Stimulated activated memory B cell treated with anti-CD40 and anti-IgM and Interleukin-4, amounts not matched to agents 10 μg/mL and 1 μg/mL and 100 μg/mL, for 72 hours (primary cell): ENCODE measurements around the gene TDRD12.
"Not testable (repeated sequence)": the region's sequence is repeated elsewhere in the genome, so short reads cannot be mapped to it uniquely, and the experiment has no call there.

ENCODE experiments used
- ATAC-seq: fragments of 150-1000 bp; cut with Tn5 transposase; 2 replicates; pipeline ENCODE4 v1.10.0; 2021
- H3K27ac Mint-ChIP-seq: one replicate; pipeline ENCODE4 v1.8.0; 2022; ENCODE audit warnings: mild to moderate bottlenecking, mixed read lengths
- H3K27me3 Mint-ChIP-seq: one replicate; pipeline ENCODE4 v1.8.0; 2022; ENCODE audit warnings: mixed read lengths
- H3K36me3 Mint-ChIP-seq: one replicate; pipeline ENCODE4 v1.8.0; 2022; ENCODE audit warnings: mixed read lengths
- H3K4me1 Mint-ChIP-seq: one replicate; pipeline ENCODE4 v1.8.0; 2022; ENCODE audit warnings: mixed read lengths
- H3K4me3 Mint-ChIP-seq: one replicate; pipeline ENCODE4 v1.8.0; 2022; ENCODE audit warnings: mild to moderate bottlenecking, moderate library complexity, mixed read lengths
- H3K9me3 Mint-ChIP-seq: one replicate; pipeline ENCODE4 v1.8.0; 2022; ENCODE audit warnings: mixed read lengths

TDRD12 gene

DNA sequence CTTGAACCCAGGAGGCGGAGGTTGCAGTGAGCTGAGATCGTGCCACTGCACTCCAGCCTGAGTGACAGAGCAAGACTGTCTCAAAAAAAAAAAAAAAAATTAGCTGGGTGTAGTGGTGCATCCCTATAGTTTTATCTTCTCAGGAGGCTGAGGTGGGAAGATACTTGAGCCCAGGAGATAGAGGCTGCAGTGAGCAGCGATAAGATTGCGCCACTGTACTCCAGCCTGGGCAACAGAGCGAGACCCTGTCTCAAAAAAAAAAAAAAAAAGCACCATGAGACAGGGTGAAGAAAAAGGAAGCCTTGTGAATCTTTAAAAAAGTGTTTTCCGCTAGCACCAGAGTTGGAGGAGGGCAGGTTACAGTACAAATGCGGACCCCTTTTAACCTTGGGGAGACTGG is 3.4 kb upstream of the TDRD12 start:
- H3K4me3 Mint-ChIP-seq, H3K27ac Mint-ChIP-seq, ATAC-seq, H3K4me1 Mint-ChIP-seq, H3K27me3 Mint-ChIP-seq, H3K9me3 Mint-ChIP-seq: not testable (repeated sequence)
- peaks cover 18% of the 10 kb centered on the region for H3K36me3 Mint-ChIP-seq

DNA sequence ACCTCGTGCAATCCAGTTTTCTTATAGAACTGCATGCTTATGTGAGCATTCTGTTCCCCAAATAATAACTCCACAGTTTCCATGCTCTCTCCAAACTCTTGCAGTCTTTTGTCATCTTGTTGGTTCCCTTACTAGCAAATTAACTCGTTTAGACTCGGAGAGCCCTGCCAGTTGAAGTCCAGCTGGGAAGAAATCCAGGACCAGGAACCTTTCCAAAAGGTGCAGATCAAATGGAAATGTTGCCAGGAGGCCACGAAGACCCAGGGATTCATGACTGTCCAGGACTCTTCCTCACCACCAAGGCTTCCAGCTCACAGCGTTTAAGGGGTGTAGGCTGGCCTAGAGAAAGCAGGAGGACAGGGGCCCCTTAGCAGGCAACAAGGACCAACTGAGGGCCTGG is 2.1 kb upstream of the TDRD12 start:
- ATAC-seq: no peak
- Mint-ChIP-seq H3K9me3 (no peaks in the 10 kb centered on the region), H3K36me3 (peaks cover 15% of the 10 kb centered on the region), H3K4me1 (no peaks in the 10 kb centered on the region), H3K27ac (no peak overlapping the region), H3K4me3 (no peak overlapping the region), H3K27me3 (no peaks in the 10 kb centered on the region)

DNA sequence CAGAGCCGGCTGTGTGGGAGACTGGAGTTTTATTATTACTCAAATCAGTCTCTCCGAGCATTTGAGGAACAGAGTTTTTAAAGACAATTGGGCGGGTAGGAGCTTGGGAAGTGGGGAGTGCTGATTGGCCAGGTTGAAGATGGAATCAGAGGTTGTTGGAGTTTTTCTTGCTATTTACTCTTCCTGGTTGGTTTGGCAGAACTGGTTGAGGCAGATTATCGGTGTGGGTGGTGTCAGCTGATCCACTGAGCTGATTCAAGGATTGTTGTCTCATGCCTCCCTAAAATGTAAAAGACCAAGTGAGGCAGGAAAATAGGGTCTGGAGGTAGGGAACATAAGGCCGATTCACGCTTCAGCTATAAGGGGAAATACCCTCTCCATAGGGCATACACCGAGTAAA is 1.3 kb upstream of the TDRD12 start:
- peaks cover 12% of the 10 kb centered on the region for H3K36me3 Mint-ChIP-seq
- H3K27ac Mint-ChIP-seq: no peak overlapping the region

DNA sequence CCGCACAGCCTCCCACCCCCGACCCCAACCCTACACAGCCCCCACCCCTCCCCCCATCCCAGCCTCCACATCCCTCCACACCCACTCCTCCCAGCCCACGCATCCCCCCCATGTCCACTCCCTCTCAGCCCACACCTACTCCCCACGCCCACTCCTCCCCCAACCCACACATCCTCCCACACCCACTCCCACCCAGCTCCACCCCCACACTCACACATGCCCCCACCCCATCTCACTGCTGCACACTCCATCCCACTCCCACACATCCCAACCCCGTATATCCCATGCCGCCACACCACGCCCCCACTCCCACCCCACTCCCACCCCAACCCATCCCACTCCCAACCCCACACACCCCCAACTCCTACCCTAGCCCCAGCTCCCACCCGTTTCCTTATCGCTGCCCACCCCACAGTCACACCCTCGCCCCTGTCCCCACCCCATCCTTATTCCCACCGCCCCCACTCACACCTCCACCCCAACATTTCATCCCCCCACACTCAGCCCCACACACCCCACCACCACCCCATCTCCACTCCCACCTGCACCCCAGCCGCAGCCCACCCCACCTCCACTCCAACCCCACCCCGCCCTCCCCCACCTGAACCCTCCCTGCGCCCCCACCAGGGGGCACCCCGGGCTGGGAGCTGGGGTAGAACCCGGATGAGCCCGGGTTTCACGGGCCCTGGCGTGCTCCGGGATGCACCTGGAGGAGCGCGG is 809 bp downstream of the TDRD12 start:
- ATAC-seq: peak; percentile 61
- H3K9me3 Mint-ChIP-seq: peaks cover under 1% of the 10 kb centered on the region
- no peaks in the 10 kb centered on the region for H3K27me3 Mint-ChIP-seq
- H3K4me3 Mint-ChIP-seq: no peak overlapping the region
- no peaks in the 10 kb centered on the region for H3K4me1 Mint-ChIP-seq
- H3K36me3 Mint-ChIP-seq: peaks cover 2% of the 10 kb centered on the region
- H3K27ac Mint-ChIP-seq: no peak overlapping the region

More for the DNA sequence above, 1.3 kb upstream of the TDRD12 start:
- no peaks in the 10 kb centered on the region for H3K27me3 Mint-ChIP-seq
- ATAC-seq: no peak
- H3K9me3 Mint-ChIP-seq: no peaks in the 10 kb centered on the region
- H3K4me3 Mint-ChIP-seq: no peak overlapping the region
- H3K4me1 Mint-ChIP-seq: no peaks in the 10 kb centered on the region

DNA sequence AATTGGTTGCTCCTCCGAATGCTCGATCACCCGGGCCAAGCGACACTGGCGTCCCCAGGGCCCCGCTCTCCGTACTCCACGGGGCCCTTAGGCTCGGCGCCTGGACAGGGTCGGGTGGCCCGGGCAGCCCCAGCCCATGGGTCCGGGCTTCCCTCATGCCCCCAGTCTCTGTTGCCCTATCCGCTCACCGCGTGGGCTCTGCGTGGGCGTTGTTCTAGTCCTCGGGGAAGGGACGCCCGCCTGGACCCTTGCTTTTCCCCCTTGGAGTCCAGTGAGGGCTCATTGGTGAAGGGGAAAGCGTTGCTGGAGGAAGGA is 1.3 kb downstream of the TDRD12 start:
- Mint-ChIP-seq H3K4me1 (no peaks in the 10 kb centered on the region), H3K9me3 (peaks cover 5% of the 10 kb centered on the region)

DNA sequence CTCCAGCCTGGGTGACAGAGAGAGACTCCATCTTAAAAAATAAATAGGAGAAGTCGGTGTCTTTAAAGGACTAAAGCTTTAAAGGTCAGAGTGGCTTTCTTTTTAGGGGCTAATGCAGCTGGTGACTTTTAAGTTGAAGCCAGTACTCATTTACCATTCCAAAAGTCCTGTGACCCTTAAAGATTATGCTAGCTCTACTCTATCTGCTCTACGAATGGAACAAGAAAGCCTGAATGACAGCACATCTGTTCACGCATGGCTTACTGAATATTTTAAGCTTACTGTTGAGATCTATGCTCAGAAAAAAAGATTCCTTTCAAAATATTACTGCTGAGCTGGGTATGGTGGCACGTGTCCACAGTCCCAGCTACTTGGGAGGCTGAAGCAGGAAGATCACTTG is 16.4 kb downstream of the TDRD12 start:
- peaks cover 20% of the 10 kb centered on the region for H3K27me3 Mint-ChIP-seq

More for the DNA sequence above, 1.3 kb downstream of the TDRD12 start:
- Mint-ChIP-seq H3K4me3 (no peak overlapping the region), H3K27me3 (no peaks in the 10 kb centered on the region), H3K27ac (no peak overlapping the region), H3K36me3 (no peaks in the 10 kb centered on the region)
- peak; percentile 18 for ATAC-seq

DNA sequence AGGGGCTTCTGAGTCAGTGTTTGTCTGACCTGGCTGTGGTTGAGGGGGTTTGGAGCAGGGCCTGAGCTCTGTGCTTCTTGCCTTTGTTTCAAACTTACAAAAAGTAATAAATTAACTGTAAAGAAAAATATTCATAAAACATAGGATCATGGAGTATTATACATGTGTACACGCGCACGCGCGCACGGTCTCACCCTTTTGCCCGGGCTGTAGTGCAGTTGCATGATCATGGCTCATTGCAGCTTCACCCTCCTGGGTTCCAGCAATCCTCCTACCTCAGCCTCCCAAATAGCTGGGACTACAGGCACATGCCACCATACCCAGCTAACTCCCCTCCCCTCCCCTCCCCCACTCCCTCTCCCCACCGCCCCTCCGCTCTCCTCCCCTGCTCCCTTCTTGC is 23.5 kb downstream of the TDRD12 start:
- no peak overlapping the region for H3K4me3 Mint-ChIP-seq

More for the DNA sequence above, 16.4 kb downstream of the TDRD12 start:
- Mint-ChIP-seq H3K4me1 (no peaks in the 10 kb centered on the region), H3K9me3 (no peaks in the 10 kb centered on the region), H3K36me3 (no peaks in the 10 kb centered on the region), H3K4me3 (no peak overlapping the region), H3K27ac (no peak overlapping the region)
- no peak for ATAC-seq

DNA sequence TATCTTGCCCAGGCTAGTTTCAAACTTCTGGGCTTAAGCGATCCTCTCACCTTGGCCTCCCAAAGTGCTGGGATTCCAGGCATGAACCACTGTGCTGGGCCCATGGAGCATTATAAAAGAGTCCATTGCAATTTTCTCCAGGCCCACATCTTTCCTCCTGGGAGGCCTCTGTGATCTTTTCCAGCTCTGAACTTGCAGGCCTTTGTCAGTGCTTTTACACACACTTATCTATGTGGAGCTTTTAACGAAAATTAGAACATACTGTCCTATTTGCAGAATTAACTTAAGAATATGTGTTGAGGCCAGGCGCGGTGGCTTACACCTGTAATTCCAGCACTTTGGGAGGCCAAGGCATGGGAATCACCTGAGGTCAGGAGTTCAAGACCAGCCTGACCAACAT is 23.9 kb downstream of the TDRD12 start:
- H3K36me3 Mint-ChIP-seq: no peaks in the 10 kb centered on the region
- H3K4me1 Mint-ChIP-seq: no peaks in the 10 kb centered on the region
- no peaks in the 10 kb centered on the region for H3K27me3 Mint-ChIP-seq
- no peak for ATAC-seq
- no peak overlapping the region for H3K4me3 Mint-ChIP-seq
- no peaks in the 10 kb centered on the region for H3K9me3 Mint-ChIP-seq
- H3K27ac Mint-ChIP-seq: no peak overlapping the region

More for the DNA sequence above, 23.5 kb downstream of the TDRD12 start:
- Mint-ChIP-seq H3K9me3 (no peaks in the 10 kb centered on the region), H3K36me3 (no peaks in the 10 kb centered on the region), H3K27ac (no peak overlapping the region), H3K27me3 (no peaks in the 10 kb centered on the region), H3K4me1 (no peaks in the 10 kb centered on the region)
- ATAC-seq: no peak

DNA sequence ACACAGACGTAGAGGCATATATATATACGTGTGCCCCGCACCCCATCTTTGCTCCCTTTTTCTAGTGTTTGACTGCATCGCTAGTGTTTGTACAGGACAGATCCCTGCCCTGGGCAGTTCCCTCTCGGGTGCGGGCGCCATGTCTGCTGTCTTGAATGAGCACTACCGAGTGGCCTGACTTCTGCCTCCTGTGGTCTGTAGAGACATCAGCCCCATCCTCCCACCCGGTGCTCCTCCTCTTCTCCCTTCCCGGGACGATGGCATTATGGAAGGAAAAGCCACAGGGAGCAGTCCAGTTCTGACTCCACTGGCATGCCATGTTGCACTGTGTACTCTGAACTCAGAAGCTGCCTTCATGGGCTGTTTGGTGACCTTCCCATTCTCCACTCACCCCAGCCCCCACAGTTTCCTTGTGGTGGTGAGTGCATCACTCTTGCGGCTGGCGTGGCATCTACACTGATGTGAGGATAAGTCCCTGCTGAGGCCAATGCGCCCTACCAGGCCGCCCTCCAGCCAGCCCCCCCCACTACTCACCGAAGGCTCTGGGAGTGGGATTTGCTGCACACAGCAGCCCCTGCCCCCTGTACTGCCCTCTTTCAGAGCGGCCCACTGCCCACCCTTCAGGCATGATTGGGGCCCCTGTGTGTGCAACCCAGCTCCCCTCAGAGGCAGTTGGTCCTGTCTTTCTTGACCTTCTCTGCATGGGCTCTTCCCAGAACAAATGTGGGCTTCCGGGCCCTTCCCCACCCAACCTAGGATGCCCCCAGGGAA is 25.2 kb downstream of the TDRD12 start:
- Mint-ChIP-seq H3K9me3 (no peaks in the 10 kb centered on the region), H3K36me3 (no peaks in the 10 kb centered on the region), H3K4me1 (no peaks in the 10 kb centered on the region), H3K27ac (no peak overlapping the region), H3K4me3 (no peak overlapping the region), H3K27me3 (no peaks in the 10 kb centered on the region)
- no peak for ATAC-seq

DNA sequence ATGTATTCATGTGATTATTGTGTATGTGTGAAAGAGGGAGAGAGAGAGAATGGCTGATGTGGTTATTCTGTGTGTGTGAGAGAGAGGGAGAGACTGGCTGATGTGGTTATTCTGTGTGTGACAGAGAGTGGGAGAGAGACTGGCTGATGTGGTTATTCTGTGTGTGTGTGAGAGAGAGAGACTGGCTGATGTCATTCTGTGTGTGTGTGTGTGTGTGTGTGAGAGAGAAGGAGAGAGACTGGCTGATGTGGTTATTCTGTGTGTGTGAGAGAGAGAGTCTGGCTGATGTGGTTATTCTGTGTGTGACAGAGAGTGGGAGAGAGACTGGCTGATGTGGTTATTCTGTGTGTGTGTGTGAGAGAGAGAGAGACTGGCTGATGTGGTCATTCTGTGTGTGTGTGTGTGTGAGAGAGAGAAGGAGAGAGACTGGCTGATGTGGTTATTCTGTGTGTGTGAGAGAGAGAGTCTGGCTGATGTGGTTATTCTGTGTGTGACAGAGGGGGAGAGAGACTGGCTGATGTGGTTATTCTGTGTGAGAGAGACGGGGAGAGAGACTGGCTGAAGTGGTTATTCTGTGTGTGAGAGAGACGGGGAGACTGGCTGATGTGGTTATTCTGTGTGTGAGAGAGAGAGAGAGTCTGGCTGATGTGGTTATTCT is 26.2 kb downstream of the TDRD12 start:
- H3K27me3 Mint-ChIP-seq, H3K9me3 Mint-ChIP-seq, ATAC-seq, H3K4me3 Mint-ChIP-seq, H3K4me1 Mint-ChIP-seq, H3K36me3 Mint-ChIP-seq, H3K27ac Mint-ChIP-seq: not testable (repeated sequence)

DNA sequence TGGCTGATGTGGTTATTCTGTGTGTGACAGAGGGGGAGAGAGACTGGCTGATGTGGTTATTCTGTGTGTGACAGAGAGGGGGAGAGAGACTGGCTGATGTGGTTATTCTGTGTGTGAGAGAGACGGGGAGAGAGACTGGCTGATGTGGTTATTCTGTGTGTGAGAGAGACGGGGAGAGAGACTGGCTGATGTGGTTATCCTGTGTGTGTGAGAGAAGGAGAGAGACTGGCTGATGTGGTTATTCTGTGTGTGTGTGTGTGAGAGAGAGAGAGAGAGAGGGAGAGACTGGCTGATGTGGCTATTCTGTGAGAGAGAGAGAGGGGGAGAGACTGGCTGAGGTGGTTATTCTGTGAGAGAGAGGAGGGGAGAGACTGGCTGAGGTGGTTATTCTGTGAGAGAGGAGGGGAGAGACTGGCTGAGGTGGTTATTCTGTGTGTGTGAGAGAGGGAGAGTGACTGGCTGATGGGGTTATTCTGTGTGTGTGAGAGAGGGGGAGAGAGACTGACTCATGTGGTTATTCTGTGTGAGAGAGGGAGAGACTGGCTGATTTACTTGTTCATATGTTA is 27.1 kb downstream of the TDRD12 start:
- H3K27ac Mint-ChIP-seq, ATAC-seq: not testable (repeated sequence)

DNA sequence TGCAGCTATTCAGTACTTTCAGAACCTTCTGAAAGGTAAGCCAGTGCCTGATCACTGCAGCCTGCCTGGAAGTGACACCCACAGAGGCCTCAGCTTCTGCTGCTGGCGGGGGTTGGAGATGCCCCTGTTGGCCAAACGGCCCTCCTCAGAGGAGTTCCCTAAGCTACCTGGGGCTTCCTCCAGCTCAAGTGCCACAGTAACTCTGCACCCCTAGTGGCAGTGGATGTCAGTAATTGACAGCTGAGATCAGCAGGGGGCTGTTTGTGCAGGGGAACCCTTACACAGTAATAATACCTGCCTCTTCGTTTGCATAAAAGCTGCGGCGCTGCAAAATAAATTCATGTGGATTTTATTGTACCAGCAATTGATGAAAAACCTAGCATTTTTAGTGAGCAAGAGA is 28.9 kb downstream of the TDRD12 start:
- H3K36me3 Mint-ChIP-seq: no peaks in the 10 kb centered on the region
- no peaks in the 10 kb centered on the region for H3K4me1 Mint-ChIP-seq
- no peaks in the 10 kb centered on the region for H3K9me3 Mint-ChIP-seq
- ATAC-seq: peak; percentile 59
- H3K27me3 Mint-ChIP-seq: peaks cover 20% of the 10 kb centered on the region
- H3K27ac Mint-ChIP-seq: no peak overlapping the region
- H3K4me3 Mint-ChIP-seq: no peak overlapping the region

More for the DNA sequence above, 27.1 kb downstream of the TDRD12 start:
- not testable (repeated sequence) for H3K4me1 Mint-ChIP-seq, H3K36me3 Mint-ChIP-seq, H3K9me3 Mint-ChIP-seq, H3K4me3 Mint-ChIP-seq
- peaks cover 16% of the 10 kb centered on the region for H3K27me3 Mint-ChIP-seq

DNA sequence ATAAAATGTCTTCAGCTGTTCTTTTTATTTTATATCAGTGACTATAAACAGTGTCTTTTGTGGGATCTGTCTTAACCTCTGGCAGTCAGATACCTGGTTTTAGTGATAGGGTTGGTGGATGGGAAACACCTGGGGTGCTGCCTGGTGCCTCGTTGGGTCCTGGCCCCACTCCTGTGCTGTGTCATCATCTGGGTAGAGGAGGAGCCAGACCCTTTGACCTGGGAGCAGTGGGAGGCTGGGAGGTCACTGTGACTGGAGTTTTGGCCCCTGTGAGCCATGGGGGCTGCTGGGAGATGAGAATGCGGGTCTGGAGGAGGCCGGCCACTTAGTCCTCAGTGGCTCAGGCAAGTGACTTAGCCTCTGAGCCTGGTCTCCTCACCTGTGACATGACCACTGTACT is 29.4 kb downstream of the TDRD12 start:
- no peaks in the 10 kb centered on the region for H3K36me3 Mint-ChIP-seq
- ATAC-seq: no peak
- H3K4me3 Mint-ChIP-seq: no peak overlapping the region
- no peak overlapping the region for H3K27ac Mint-ChIP-seq
- no peaks in the 10 kb centered on the region for H3K4me1 Mint-ChIP-seq
- no peaks in the 10 kb centered on the region for H3K9me3 Mint-ChIP-seq
- H3K27me3 Mint-ChIP-seq: peaks cover 20% of the 10 kb centered on the region

DNA sequence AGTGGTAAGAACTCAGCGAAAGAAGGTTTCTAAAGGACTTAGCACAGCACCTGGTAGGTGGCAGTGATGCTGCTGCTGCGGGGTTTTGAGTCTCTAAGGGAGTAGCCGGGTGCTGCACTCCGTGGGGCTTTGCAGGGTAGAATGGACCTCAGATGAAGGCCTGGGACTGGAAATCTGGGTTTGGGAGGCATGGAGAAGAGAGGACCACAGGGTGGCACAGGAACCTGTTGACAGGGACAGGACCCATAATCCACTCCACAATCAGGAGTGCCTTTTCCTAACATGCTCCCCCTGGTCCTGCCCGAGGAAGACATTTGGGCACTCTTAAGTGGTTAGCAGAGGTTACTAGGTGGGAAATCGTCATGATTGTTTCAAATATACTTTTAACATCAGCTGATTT is 29.8 kb downstream of the TDRD12 start:
- Mint-ChIP-seq H3K4me3 (no peak overlapping the region), H3K4me1 (no peaks in the 10 kb centered on the region)

DNA sequence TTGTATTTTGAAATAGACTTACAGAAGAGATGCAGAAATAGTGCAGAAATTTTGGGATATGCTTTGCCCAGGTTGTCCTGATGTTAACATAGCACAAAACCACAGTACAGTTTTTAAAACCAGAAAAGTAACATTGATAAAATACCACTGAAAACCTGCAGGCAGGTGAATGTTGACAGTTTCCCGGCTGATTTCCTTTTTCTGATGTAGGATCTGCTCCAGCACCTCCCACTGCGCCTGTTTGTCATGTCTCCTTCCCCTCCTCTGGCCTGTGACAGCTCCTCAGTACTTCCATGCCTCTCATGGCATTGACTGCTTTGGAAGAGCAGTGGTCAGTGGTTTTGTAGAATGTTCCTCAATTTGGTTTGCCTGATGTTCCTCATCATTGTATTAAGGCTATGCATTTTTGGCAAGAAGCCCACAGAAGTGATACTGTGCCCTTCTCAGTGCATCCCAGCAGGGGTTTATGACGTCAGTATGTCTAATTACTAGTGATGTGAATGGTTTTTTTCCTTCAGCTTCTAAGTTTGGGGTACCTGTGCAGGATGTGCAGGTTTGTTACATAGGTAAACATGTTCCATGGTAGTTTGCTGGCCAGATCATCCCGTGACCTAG is 31.0 kb downstream of the TDRD12 start:
- no peak for ATAC-seq
- Mint-ChIP-seq H3K27ac (no peak overlapping the region), H3K27me3 (peaks cover 30% of the 10 kb centered on the region), H3K4me1 (no peaks in the 10 kb centered on the region), H3K36me3 (no peaks in the 10 kb centered on the region), H3K4me3 (no peak overlapping the region), H3K9me3 (no peaks in the 10 kb centered on the region)

More for the DNA sequence above, 29.8 kb downstream of the TDRD12 start:
- no peak for ATAC-seq
- peaks cover 20% of the 10 kb centered on the region for H3K27me3 Mint-ChIP-seq
- H3K36me3 Mint-ChIP-seq: no peaks in the 10 kb centered on the region
- H3K27ac Mint-ChIP-seq: no peak overlapping the region
- H3K9me3 Mint-ChIP-seq: no peaks in the 10 kb centered on the region
